HepG2 (cell line): ENCODE results near the gene FAAP20. TPM values are rescaled to one million over a fixed set of nuclear protein-coding genes. Genes with fewer than 3 reads are reported as not detected.

ENCODE experiments used
- ATAC-seq: fragments of 200-7000 bp; cut with Tn5 transposase; 3 replicates; pipeline ENCODE4 v1.9.1; 2020; ENCODE audit warnings: mild to moderate bottlenecking, moderate library complexity
- BruUV-seq: library from RNA; stranded (reverse); fragments of 400-500 nt; replicated peaks from 2 replicates; lab custom pipeline; 2021; lab: Mats Ljungman, UMichigan
- CTCF ChIA-PET: fragments of 300-600 bp; formaldehyde crosslinking; extraction: SDS; loops from one replicate; lab custom pipeline; 2021; ENCODE audit warnings: low total read pairs, inconsistent platforms, low intra/inter-chr PET ratio; lab: Yijun Ruan, JAX
- POLR2A ChIA-PET: fragments of 350-600 bp; sonication (Branson Sonifier 250); formaldehyde crosslinking; loops from one replicate; lab custom pipeline; 2020; ENCODE audit warnings: antibody characterized with exemption, inconsistent platforms; lab: Yijun Ruan, JAX
- DNase-seq: peaks from one replicate; pipeline ENCODE4 v3.0.0-alpha.2; 2015; ENCODE audit warnings: low spot score
- FAIRE-seq: peaks from 3 replicates; lab custom pipeline; 2011; peaks lifted over from hg19 to GRCh38; lab: Jason Lieb, UNC
- H2AFZ ChIP-seq: one replicate; pipeline ENCODE4 v1.6.1; 2011; ENCODE audit warnings: low read length, inconsistent platforms
- H3K27ac ChIP-seq: fragments of 300-600 bp; 3 replicates; pipeline ENCODE4 v1.8.0; 2011; ENCODE audit warnings: mixed run types, mild to moderate bottlenecking, mixed read lengths, low read length, inconsistent platforms; ENCODE audit not compliant: insufficient read depth; ENCODE audit errors: extremely low read length
- H3K27me3 ChIP-seq, 2 experiments: fragments of 200-600 bp in 1 of 2; 2 replicates in 1 of 2; 3 replicates in 1 of 2; pipeline versions ENCODE4 v1.6.0 to v1.8.0; 2011; ENCODE audit warnings: low read length in 2 of 2, mild to moderate bottlenecking in 2 of 2, moderate library complexity in 2 of 2, inconsistent platforms in 1 of 2; ENCODE audit not compliant: insufficient read depth in 2 of 2, control insufficient read depth in 1 of 2
- H3K36me3 ChIP-seq, 2 experiments: fragments of 200-600 bp in 1 of 2; replicated peaks in 1 of 2; 2 replicates in 1 of 2; 3 replicates in 1 of 2; pipeline versions ENCODE4 v1.5.1 to v1.8.0; 2011; ENCODE audit warnings: low read length in 2 of 2, inconsistent platforms in 1 of 2; ENCODE audit not compliant: insufficient read depth in 2 of 2, control insufficient read depth in 1 of 2
- H3K4me1 ChIP-seq: 2 replicates; pipeline ENCODE4 v1.5.1; 2012; ENCODE audit warnings: low read length, inconsistent platforms; ENCODE audit not compliant: insufficient read depth
- H3K4me2 ChIP-seq: 2 replicates; pipeline ENCODE4 v1.6.0; 2011; ENCODE audit warnings: low read depth, low read length, inconsistent platforms
- H3K4me3 ChIP-seq, 3 experiments: fragments of 200-600 bp in 1 of 3; sonication (generic), shearing (Covaris generic) in 1 of 3; replicated peaks in 1 of 3; 2 replicates each; pipeline ENCODE4 v1.5.1; 2011 to 2016; ENCODE audit warnings: low read length in 3 of 3, inconsistent platforms in 2 of 3, low read depth in 2 of 3, mild to moderate bottlenecking in 2 of 3, control low read depth in 1 of 3, mixed read lengths in 1 of 3; ENCODE audit not compliant: insufficient read depth in 1 of 3
- H3K79me2 ChIP-seq: one replicate; pipeline ENCODE4 v1.6.1; 2011; ENCODE audit warnings: low read length, inconsistent platforms; ENCODE audit not compliant: insufficient read depth
- H3K9ac ChIP-seq: 2 replicates; pipeline ENCODE4 v1.6.0; 2011; ENCODE audit warnings: mild to moderate bottlenecking, low read depth, low read length, inconsistent platforms; ENCODE audit not compliant: insufficient read depth
- H3K9me3 ChIP-seq: 2 replicates; pipeline ENCODE4 v1.5.1; 2012; ENCODE audit warnings: mild to moderate bottlenecking, low read length
- H4K20me1 ChIP-seq: 2 replicates; pipeline ENCODE4 v1.6.0; 2011; ENCODE audit warnings: inconsistent platforms, mild to moderate bottlenecking, low read length, moderate library complexity; ENCODE audit not compliant: insufficient read depth
- AGO2 ChIP-seq: fragments of 200-400 bp; formaldehyde crosslinking; optimal IDR thresholded peaks from 2 replicates; pipeline ENCODE3; 2017; ENCODE audit warnings: mild to moderate bottlenecking, low read depth, low read length, moderate library complexity
- AKAP8 ChIP-seq: sonication (generic); formaldehyde crosslinking; IDR thresholded peaks from 2 replicates; pipeline ENCODE4 v1.5.1; 2020; ENCODE audit warnings: mild to moderate bottlenecking, missing genetic modification reagents
- FOSL2 ChIP-seq: sonication (generic); formaldehyde crosslinking; IDR thresholded peaks from 2 replicates; pipeline ENCODE4 v1.4.0; 2020; ENCODE audit warnings: missing genetic modification reagents
- KDM2A ChIP-seq: sonication (generic); formaldehyde crosslinking; IDR thresholded peaks from 2 replicates; pipeline ENCODE4 v1.4.0; 2020; ENCODE audit warnings: low read depth, missing genetic modification reagents, borderline replicate concordance
- POLR2G ChIP-seq: fragments of 200-400 bp; formaldehyde crosslinking; IDR thresholded peaks from 2 replicates; pipeline ENCODE4 v1.6.1; 2018; ENCODE audit warnings: mild to moderate bottlenecking, low read depth, low read length, moderate library complexity
- TARDBP ChIP-seq: sonication (generic); formaldehyde crosslinking; IDR thresholded peaks from 2 replicates; pipeline ENCODE4 v1.8.0; 2022; ENCODE audit warnings: mild to moderate bottlenecking, missing genetic modification reagents
- UBTF ChIP-seq: sonication (generic); formaldehyde crosslinking; IDR thresholded peaks from 2 replicates; pipeline ENCODE4 v1.4.0; 2020; ENCODE audit warnings: mild to moderate bottlenecking, missing genetic modification reagents
- ZBTB34 ChIP-seq: sonication (generic); formaldehyde crosslinking; IDR thresholded peaks from 2 replicates; pipeline ENCODE4 v1.8.0; 2022; ENCODE audit warnings: mild to moderate bottlenecking, missing genetic modification reagents
- ZNF12 ChIP-seq: sonication (generic); formaldehyde crosslinking; IDR thresholded peaks from 2 replicates; pipeline ENCODE4 v1.5.0; 2020; ENCODE audit warnings: missing genetic modification reagents
- ZNF569 ChIP-seq: sonication (generic); formaldehyde crosslinking; IDR thresholded peaks from 2 replicates; pipeline ENCODE4 v1.5.0; 2020; ENCODE audit warnings: mild to moderate bottlenecking, missing genetic modification reagents, moderate library complexity, borderline replicate concordance
- ZNF691 ChIP-seq: sonication (generic); formaldehyde crosslinking; IDR thresholded peaks from 2 replicates; pipeline ENCODE4 v1.4.0; 2020; ENCODE audit warnings: missing genetic modification reagents, low read depth, mild to moderate bottlenecking, borderline replicate concordance
- ZNF788 ChIP-seq: sonication (generic); formaldehyde crosslinking; IDR thresholded peaks from 2 replicates; pipeline ENCODE4 v1.5.0; 2020; ENCODE audit warnings: mild to moderate bottlenecking, missing genetic modification reagents, borderline replicate concordance
- WGBS: methylation state at CpG from one replicate; pipeline ENCODE4 v1.1.6; 2017; ENCODE audit warnings: low lambda C conversion rate; 5-methylcytosine and 5-hydroxymethylcytosine counted together
- in situ Hi-C: cut with HindIII; loops from 2 replicates; pipeline ENCODE4 v1.10.0; 2017; ENCODE audit warnings: low pct_unique_long_range_greater_than_20kb; ENCODE audit not compliant: extremely low pct_ligation_motif_present
- intact Hi-C: fragments of 100-400 bp; cut with micrococcal nuclease; formaldehyde crosslinking; loops from one replicate; pipeline ENCODE4 v1.10.0; 2022; ENCODE audit not compliant: unreplicated experiment
- polyA plus RNA-seq, 8 experiments: library from polyadenylated mRNA; depleted of rRNA in 3 of 8; stranded (reverse) in 7 of 8; unstranded in 1 of 8; fragments of >200 nt; fragmentation: Illumina TruSeq in 4 of 8; extraction: Trizol in 4 of 8; gene quantifications; 2 replicates each; pipeline versions ENCODE4 v1.2.1 to v1.2.3, GENCODE V29; 2011 to 2016; ENCODE audit warnings: low read depth in 4 of 8, missing spikeins in 1 of 8, mixed read lengths in 1 of 8; ENCODE audit not compliant: insufficient read depth in 1 of 8
- total RNA-seq, 5 experiments: library from RNA; depleted of rRNA; stranded (reverse); fragments of >200 nt; fragmentation: Illumina TruSeq; extraction: Trizol; gene quantifications; 2 replicates each; pipeline ENCODE4 v1.2.3, GENCODE V29; 2016; ENCODE audit warnings: low read depth in 1 of 5

FAAP20 gene
- total and polyA plus RNA-seq, 2 of the 13 experiments (the other 11 are each of a cell fraction or from before 2014, with no cell fraction given), result 9.6 to 10.8 TPM

- H2AFZ ChIP-seq, result no peak overlapping the region
- no TSS peak for BruUV-seq
- no peak overlapping the region for H3K9ac ChIP-seq
- H3K27ac ChIP-seq, result no peak overlapping the region
- no peaks in the 10 kb centered on the region for H3K9me3 ChIP-seq
- no peak overlapping the region for H3K4me3 ChIP-seq
- peaks cover 18% of the 10 kb centered on the region for H3K4me1 ChIP-seq
- ChIA-PET POLR2A (no interaction called here), CTCF (no interaction called here)
- no peak overlapping the region for H3K4me2 ChIP-seq
- TF ChIP-seq AGO2 (peak; percentile 91), ZNF569 (CRISPR knock-in tag) (no peak), FOSL2 (CRISPR knock-in tag) (no peak), ZNF691 (CRISPR knock-in tag) (no peak), TARDBP (CRISPR knock-in tag) (no peak), ZNF788 (CRISPR knock-in tag) (no peak), ZBTB34 (no peak), AKAP8 (CRISPR knock-in tag) (no peak), UBTF (CRISPR knock-in tag) (no peak), KDM2A (CRISPR knock-in tag) (0 out of 2 replicates have a peak, but pooled peaks have one; percentile 37), ZNF12 (no peak), POLR2G (peak; percentile 42; the same call in 1 of the 2 replicates)
- FAIRE-seq (no peak), ATAC-seq (no peak), DNase-seq (no peak)
- 95% methylated on average over 16 of the region's 38 CpGs for WGBS
- peaks cover 5 to 15% of the 10 kb centered on the region in 2 experiments for H3K36me3 ChIP-seq
- H3K27me3 ChIP-seq, result no peaks in the 10 kb centered on the region
- intact Hi-C loops (no loop called here), in situ Hi-C loops (loop anchor here (25.0 kb wide), 1 partner anchor 326 kb away; no protein-coding TSS in a partner anchor)
- H3K79me2 ChIP-seq, result peaks cover 7% of the 10 kb centered on the region
- no peaks in the 10 kb centered on the region for H4K20me1 ChIP-seq
Measured at GRCh38 chr1:2185880-2186855, 8.4 kb downstream of the FAAP20 start.
